Measurements from ENCODE around the gene PPP3CA. TPM values are rescaled to one million over a fixed set of nuclear protein-coding genes. Genes with fewer than 3 reads are reported as not detected.

PPP3CA gene
- total and polyA plus RNA-seq, 2 of the 13 experiments (the other 11 are each of a cell fraction or from before 2014, with no cell fraction given): 4.8 to 13.2 TPM

- TF ChIP-seq ASH2L (IDR thresholded peaks at IDR 0.05; ENCODE audit: insufficient read length, low read depth, low read length) (no peak), ZNF326 (CRISPR knock-in tag; IDR thresholded peaks at IDR 0.05; ENCODE audit: borderline replicate concordance) (no peak), PRMT3 (CRISPR knock-in tag; IDR thresholded peaks at IDR 0.05; ENCODE audit: borderline replicate concordance, low read depth) (no peak), MTERF4 (CRISPR knock-in tag; IDR thresholded peaks at IDR 0.05) (no peak), LRRFIP1 (CRISPR knock-in tag; conservative IDR thresholded peaks at IDR 0.05) (no peak), FOXK2 (IDR thresholded peaks at IDR 0.05) (no peak), IRF9 (CRISPR knock-in tag; IDR thresholded peaks at IDR 0.05; ENCODE audit: borderline replicate concordance) (peak; percentile 10; the same call in 1 of the 2 replicates), MNT (IDR thresholded peaks at IDR 0.05) (no peak), CERS6 (CRISPR knock-in tag; IDR thresholded peaks at IDR 0.05) (no peak), FOXO1 (CRISPR knock-in tag; IDR thresholded peaks at IDR 0.05) (0 out of 2 replicates have a peak, but pooled peaks have one; percentile 31), HIVEP1 (CRISPR knock-in tag; IDR thresholded peaks at IDR 0.05) (peak; percentile 38; the same call in 1 of the 2 replicates), MTA1 (CRISPR knock-in tag; IDR thresholded peaks at IDR 0.05; ENCODE audit: borderline replicate concordance) (no peak), MLXIP (CRISPR knock-in tag; IDR thresholded peaks at IDR 0.05; ENCODE audit: borderline replicate concordance) (no peak), THRA (CRISPR knock-in tag; IDR thresholded peaks at IDR 0.05; ENCODE audit: borderline replicate concordance) (no peak), KLF6 (CRISPR knock-in tag; IDR thresholded peaks at IDR 0.05) (0 out of 2 replicates have a peak, but pooled peaks have one; percentile 24)
These were observed 717 bp downstream of the PPP3CA start (continued) for GRCh38 chr4:101346351-101347266.
